Stimulated activated CD4-positive, alpha-beta T cell treated with anti-CD3 and anti-CD28 coated beads, TNF-alpha, amount 100 ng/mL, for 48 hours (primary cell): Measurements from ENCODE around the gene CCDC33.
A peak's percentile ranks its signal among the peaks of the same experiment; 100 is the strongest.

Experiments
- DNase-seq, 3 donors: peaks; one replicate each; pipeline ENCODE4 v3.0.0-alpha.2; 2020; ENCODE audit warnings: low read depth in 3 of 3

Gene CCDC33

GRCh38 chr15:74281147-74282133 is 45.3 kb downstream of the CCDC33 start:
- no peak for DNase-seq

- no peak for DNase-seq
Observed at GRCh38 chr15:74283368-74283767, 47.2 kb downstream of the CCDC33 start.

DNA sequence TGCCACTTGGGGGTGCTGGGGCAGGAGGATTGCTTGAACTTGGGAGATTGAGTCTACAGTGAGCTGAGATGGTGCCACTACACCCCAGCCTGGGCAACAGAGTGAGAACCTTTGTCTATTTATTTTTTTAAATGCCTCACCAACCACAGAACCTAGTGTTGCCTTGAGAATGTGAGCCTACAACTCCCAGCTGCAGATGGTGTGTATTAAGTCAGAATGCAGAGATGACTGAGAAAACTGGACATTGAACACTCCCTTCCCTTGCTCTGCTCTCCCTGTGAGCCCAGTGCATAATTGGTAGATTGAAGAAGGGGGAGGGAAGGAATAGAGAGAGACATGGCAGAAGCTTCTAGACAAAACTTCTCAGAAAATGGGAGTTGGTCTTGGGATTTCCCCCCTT is 53.5 kb downstream of the CCDC33 start:
- no peak for DNase-seq

- DNase-seq: no peak
Observed at GRCh38 chr15:74290645-74291044, 54.5 kb downstream of the CCDC33 start.

DNA sequence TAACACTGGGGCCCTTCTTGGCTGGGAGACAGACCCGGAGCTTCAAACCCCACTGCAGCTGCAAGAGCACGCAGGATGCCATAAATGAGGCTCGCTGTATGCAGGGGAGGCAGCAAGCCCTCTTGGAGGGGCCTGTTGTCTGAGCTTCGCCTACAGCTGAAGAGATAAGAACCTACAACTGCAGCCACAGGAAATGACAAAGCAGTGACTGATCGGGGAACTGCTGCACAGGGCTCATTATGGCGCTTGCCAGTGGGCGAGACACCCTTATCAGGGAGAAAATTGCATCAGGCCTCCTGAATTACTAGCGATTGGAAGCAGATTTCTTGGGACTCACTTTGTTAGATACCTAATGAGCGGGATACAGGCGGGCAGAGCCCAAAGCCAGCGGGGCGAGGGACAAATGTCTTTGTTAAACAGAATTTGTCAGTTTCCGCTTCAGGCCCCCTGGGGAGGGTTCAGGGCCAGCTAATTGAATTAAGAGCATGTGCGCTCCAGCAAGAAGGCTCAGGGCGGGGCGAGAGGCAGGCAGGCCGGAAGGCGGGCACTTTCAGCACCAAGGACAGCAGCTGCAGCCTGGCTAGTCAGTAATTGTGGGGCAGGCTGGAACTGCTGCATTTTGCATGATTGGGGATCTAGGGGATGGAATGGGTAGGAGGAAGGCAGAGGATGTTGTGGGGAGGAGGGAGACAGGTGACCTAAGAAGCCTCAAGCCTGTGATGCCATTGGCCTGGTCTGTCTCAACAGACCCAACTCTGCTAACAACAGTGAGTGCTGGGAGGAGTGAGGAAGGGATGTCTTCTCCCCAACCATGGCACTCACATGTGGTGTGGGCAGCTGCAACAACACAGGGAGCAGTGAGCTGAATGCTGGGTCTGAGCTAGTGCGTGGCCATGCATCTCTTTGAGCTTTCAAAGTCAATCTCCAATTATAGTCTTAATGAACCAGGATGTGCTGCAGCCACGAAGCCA is 55.3 kb downstream of the CCDC33 start:
- peak; percentile 62 to 77 (median 71) for DNase-seq

DNA sequence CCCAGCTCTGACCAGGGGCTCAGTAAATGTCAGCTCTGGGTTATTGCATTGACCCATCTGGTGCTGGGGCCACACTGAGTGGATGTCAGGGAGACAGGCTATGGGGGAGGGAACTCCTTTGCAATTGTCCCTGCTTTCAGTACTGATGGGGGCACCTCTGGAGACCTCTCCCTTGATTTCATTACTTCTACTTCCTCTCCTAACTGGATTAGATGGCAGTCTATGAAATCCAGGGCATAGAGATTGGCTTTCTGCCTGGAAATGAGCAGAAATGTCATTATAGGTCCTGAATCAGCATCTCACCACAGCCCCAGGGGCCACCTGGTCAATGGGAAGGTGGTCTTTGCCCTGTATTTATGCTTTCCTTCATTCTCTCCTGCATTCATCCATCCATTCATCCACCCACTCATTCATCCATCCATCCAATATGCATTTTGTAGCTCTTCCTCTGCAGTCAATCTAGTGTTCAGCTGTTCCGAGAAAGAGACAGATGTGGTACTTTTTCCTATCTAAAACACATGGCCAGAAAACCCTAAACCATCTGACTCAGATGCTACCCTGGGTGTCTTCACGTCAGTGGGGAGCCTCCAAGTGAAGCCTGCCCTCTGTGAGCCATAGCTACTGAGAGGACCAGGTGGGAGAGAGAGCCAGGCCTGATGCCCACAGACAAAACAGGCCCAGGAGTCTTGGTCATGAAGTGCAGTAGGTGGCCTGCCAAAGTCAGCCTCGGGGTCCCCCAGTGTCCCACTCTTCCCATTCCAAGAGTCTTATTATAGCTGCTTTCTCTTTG is 57.1 kb downstream of the CCDC33 start:
- DNase-seq: no peak

DNA sequence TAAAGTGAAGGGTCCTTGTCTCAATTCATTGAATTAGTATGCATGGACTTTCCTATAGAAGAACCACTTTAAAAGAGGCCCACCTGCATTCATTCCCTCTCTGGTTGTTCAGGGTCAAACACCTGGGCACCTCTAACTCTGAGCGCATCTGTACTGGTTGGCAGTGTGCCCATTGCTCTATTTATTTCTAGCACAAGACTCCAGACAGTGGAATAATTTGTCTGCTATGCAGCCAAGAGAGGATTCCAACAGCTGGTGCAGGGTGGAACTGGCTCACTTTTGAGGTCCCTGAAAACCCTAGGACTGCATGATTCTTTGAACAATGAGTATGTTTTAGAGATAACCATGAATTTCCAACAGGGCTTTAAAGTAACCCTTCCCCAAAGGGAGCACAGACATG is 57.9 kb downstream of the CCDC33 start:
- no peak for DNase-seq

- no peak for DNase-seq
Observed at GRCh38 chr15:74295800-74296199, 59.7 kb downstream of the CCDC33 start.

DNA sequence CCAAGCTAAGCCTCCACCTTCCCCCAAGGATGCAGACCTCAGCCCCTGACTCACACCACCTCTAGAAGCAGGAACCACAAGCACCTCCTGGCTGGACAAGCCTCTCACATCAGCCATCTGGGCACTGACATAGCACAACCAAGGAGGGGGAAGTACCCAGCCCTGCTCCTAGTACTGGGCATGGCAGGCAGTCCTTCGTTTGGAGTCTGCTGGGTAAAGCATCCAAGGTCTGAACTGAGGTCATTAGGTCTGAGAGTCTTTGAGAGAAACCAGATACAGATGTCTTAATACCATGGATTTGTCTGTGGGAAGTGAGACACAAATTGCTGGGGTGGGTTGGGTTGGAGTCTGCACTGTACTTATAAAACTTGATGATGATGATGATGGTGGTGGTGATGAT is 61.8 kb downstream of the CCDC33 start:
- no peak for DNase-seq

GRCh38 chr15:74300057-74300795 is 64.1 kb downstream of the CCDC33 start:
- DNase-seq: no peak

GRCh38 chr15:74301583-74302361 is 65.6 kb downstream of the CCDC33 start:
- no peak for DNase-seq

DNA sequence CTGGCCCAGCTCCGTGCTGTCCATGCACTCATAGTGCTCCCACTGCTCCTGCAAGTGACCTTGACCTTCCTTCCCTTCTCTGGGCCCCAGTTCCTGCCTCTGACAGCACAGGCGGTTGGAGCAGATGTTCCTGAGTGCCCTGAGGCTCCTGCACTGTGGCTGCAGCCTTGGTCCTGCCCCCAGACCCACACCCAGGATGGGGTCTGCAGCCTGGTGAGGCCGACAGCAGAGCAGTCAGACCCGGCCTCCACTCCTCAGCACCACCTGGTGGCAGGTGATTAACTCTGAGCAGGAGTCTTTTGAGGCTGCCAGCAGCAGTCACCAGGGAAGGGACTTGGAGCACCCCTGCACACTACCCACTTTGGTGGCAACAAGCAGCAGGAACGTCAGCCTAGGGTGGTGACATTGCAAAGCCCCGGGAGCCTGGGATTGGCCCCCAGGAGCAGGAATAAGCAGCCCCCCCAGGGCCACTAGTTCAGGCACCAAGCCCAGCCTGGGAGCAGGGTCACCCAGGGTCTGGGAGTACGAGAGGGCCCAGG is 66.8 kb downstream of the CCDC33 start:
- DNase-seq: peak in 1 of 3 donors; percentile 46

GRCh38 chr15:74303741-74304309 is 67.7 kb downstream of the CCDC33 start:
- no peak for DNase-seq

GRCh38 chr15:74304431-74304830 is 68.3 kb downstream of the CCDC33 start:
- DNase-seq: no peak

DNA sequence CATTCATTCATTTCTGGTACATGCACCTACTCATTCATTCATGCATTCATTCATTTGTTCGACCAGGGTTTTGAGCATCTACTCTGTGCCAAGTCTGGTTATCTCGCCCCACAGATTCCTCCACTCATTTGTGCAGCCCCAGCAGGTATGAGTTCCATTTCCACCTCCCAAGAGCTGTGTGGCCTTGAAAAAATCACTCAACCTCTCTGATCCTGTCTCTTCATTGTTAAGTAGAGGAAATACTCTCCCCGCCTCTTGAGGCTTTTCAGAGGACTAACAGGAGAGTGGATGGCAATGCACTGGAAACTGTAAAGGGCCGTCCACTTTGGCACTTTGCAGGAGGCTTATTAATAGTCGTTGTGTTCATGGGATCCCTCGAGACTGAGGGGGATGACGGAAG is 69.6 kb downstream of the CCDC33 start:
- DNase-seq: no peak

GRCh38 chr15:74306781-74307217 is 70.7 kb downstream of the CCDC33 start:
- no peak for DNase-seq

GRCh38 chr15:74307827-74308811 is 72.0 kb downstream of the CCDC33 start:
- no peak for DNase-seq
